GM23338 (cell line): ENCODE data around the gene HGD. TPM values are rescaled to one million over a fixed set of nuclear protein-coding genes. Genes with fewer than 3 reads are reported as not detected.

Experiments used
- ATAC-seq: fragments of 200-7000 bp; cut with Tn5 transposase; 3 replicates; pipeline ENCODE4 v1.9.1; 2020
- DNase-seq: peaks from one replicate; pipeline ENCODE4 v3.0.0-alpha.2; 2015; ENCODE audit warnings: low spot score
- H2AFZ ChIP-seq: fragments of 200-600 bp; sonication (generic); 2 replicates; pipeline ENCODE4 v1.8.0; 2016; ENCODE audit warnings: antibody characterized with exemption, mild to moderate bottlenecking, moderate library complexity
- H3F3A ChIP-seq: fragments of 200-600 bp; sonication (generic); replicated peaks from 2 replicates; pipeline ENCODE4 v1.8.0; 2017; ENCODE audit warnings: antibody characterized with exemption, mixed run types, low read depth
- H3K27ac ChIP-seq: fragments of 200-600 bp; sonication (generic); 2 replicates; pipeline ENCODE4 v1.6.1; 2016; ENCODE audit warnings: low read depth
- H3K27me3 ChIP-seq: fragments of 200-600 bp; sonication (generic); 2 replicates; pipeline ENCODE4 v1.8.0; 2016; ENCODE audit warnings: mild to moderate bottlenecking, mixed run types, moderate library complexity; ENCODE audit not compliant: insufficient read depth
- H3K36me3 ChIP-seq: fragments of 200-600 bp; sonication (generic); 2 replicates; pipeline ENCODE4 v1.8.0; 2016; ENCODE audit warnings: mild to moderate bottlenecking; ENCODE audit not compliant: insufficient read depth
- H3K4me1 ChIP-seq: fragments of 200-600 bp; sonication (generic); 2 replicates; pipeline ENCODE4 v1.8.0; 2016; ENCODE audit warnings: mild to moderate bottlenecking, moderate library complexity; ENCODE audit not compliant: insufficient read depth
- H3K4me2 ChIP-seq: fragments of 200-600 bp; sonication (generic); 2 replicates; pipeline ENCODE4 v1.7.1; 2017; ENCODE audit warnings: mixed run types
- H3K4me3 ChIP-seq: fragments of 200-600 bp; sonication (generic); 2 replicates; pipeline ENCODE4 v1.6.1; 2016; ENCODE audit warnings: mixed run types
- H3K79me2 ChIP-seq: fragments of 200-600 bp; sonication (generic); replicated peaks from 2 replicates; pipeline ENCODE4 v1.8.0; 2017; ENCODE audit warnings: mild to moderate bottlenecking; ENCODE audit not compliant: insufficient read depth
- H3K9me2 ChIP-seq: fragments of 200-600 bp; sonication (generic); 2 replicates; pipeline ENCODE4 v1.8.0; 2017; ENCODE audit not compliant: insufficient read depth
- H4K20me1 ChIP-seq: fragments of 200-600 bp; sonication (generic); replicated peaks from 2 replicates; pipeline ENCODE4 v1.8.0; 2017; ENCODE audit warnings: mild to moderate bottlenecking; ENCODE audit not compliant: insufficient read depth
- H3K27ac Mint-ChIP-seq: 2 replicates; pipeline ENCODE4 v1.8.0; 2020; ENCODE audit warnings: inconsistent platforms, mild to moderate bottlenecking, moderate library complexity, mixed read lengths
- H3K27me3 Mint-ChIP-seq: 3 replicates; pipeline ENCODE4 v1.8.0; 2022; ENCODE audit warnings: low read depth, mild to moderate bottlenecking, moderate library complexity, mixed read lengths, inconsistent platforms; ENCODE audit not compliant: insufficient read depth, poor library complexity
- H3K36me3 Mint-ChIP-seq: 3 replicates; pipeline ENCODE4 v1.8.0; 2021; ENCODE audit warnings: low read depth, mild to moderate bottlenecking, inconsistent platforms, moderate library complexity, mixed read lengths
- H3K4me1 Mint-ChIP-seq: 3 replicates; pipeline ENCODE4 v1.8.0; 2020; ENCODE audit warnings: mild to moderate bottlenecking, inconsistent platforms, mixed read lengths
- H3K4me3 Mint-ChIP-seq: 3 replicates; pipeline ENCODE4 v1.8.0; 2021; ENCODE audit warnings: moderate library complexity, mild to moderate bottlenecking, inconsistent platforms, mixed read lengths
- H3K9me3 Mint-ChIP-seq: 3 replicates; pipeline ENCODE4 v1.8.0; 2020; ENCODE audit warnings: moderate library complexity, mild to moderate bottlenecking, inconsistent platforms, mixed read lengths
- CREB1 ChIP-seq: fragments of 250-450 bp; sonication (Bioruptor Pico); IDR thresholded peaks from 2 replicates; pipeline ENCODE4 v1.5.0; 2020; ENCODE audit warnings: low read depth, mild to moderate bottlenecking, moderate library complexity
- ETS1 ChIP-seq: IDR thresholded peaks from 2 replicates; pipeline ENCODE4 v1.6.1; 2016; ENCODE audit warnings: antibody characterized with exemption
- EZH2 ChIP-seq: fragments of 200-600 bp; sonication (generic); IDR thresholded peaks from one replicate; pipeline ENCODE4 v1.8.0; 2017; ENCODE audit warnings: antibody characterized with exemption, mild to moderate bottlenecking, low read depth; ENCODE audit not compliant: unreplicated experiment
- EZH2phosphoT487 ChIP-seq: fragments of 200-600 bp; sonication (generic); IDR thresholded peaks from one replicate; pipeline ENCODE4 v1.8.1; 2018; ENCODE audit warnings: antibody characterized with exemption; ENCODE audit not compliant: unreplicated experiment
- JUNB ChIP-seq: IDR thresholded peaks from one replicate; pipeline ENCODE4 v1.6.1; 2016; ENCODE audit warnings: antibody characterized with exemption; ENCODE audit not compliant: unreplicated experiment
- NANOG ChIP-seq: IDR thresholded peaks from 2 replicates; pipeline ENCODE4 v1.6.1; 2016; ENCODE audit warnings: antibody characterized with exemption, borderline replicate concordance
- POLR2AphosphoS5 ChIP-seq: IDR thresholded peaks from 2 replicates; pipeline ENCODE4 v1.6.1; 2016; ENCODE audit warnings: antibody characterized with exemption, low read depth
- STAT1 ChIP-seq: IDR thresholded peaks from one replicate; pipeline ENCODE4 v1.6.1; 2016; ENCODE audit warnings: antibody characterized with exemption; ENCODE audit not compliant: unreplicated experiment
- ZNF114 ChIP-seq: fragments of 250-450 bp; sonication (Bioruptor Pico); IDR thresholded peaks from 2 replicates; pipeline ENCODE4 v1.5.0; 2020; ENCODE audit warnings: mild to moderate bottlenecking, moderate library complexity
- ZNF331 ChIP-seq: fragments of 250-450 bp; sonication (Bioruptor Pico); IDR thresholded peaks from 2 replicates; pipeline ENCODE4 v1.5.0; 2020; ENCODE audit warnings: low read depth, mild to moderate bottlenecking, moderate library complexity
- polyA plus RNA-seq: library from polyadenylated mRNA; unstranded; fragments of >200 nt; fragmentation: Nextera tagmentation; extraction: Ambion mirVana; gene quantifications from 2 replicates; pipeline ENCODE4 v1.2.1, GENCODE V29; 2016
- total RNA-seq: library from RNA; depleted of rRNA; stranded (reverse); fragments of >200 nt; shearing (Covaris generic); gene quantifications from 2 replicates; pipeline ENCODE4 v1.2.3, GENCODE V29; 2014
- TF ChIP-seq, protein P1 (sequence below): IDR thresholded peaks from one replicate; pipeline ENCODE4 v1.6.1; 2018; ENCODE audit warnings: antibody characterized with exemption; ENCODE audit not compliant: unreplicated experiment

The HGD gene
- total and polyA plus RNA-seq, 2 experiments from 2014 or later, result not detected

GRCh38 chr3:120596853-120597223, 85.2 kb downstream of the HGD start:
- Histone ChIP-seq H4K20me1 (no peaks in the 10 kb centered on the region), H3K27ac (peak overlapping the region; percentile 92; the same call in 1 of the 2 replicates), H3K4me3 (peak overlapping the region; percentile 82), H3K9me2 (no peaks in the 10 kb centered on the region), H3K27me3 (no peaks in the 10 kb centered on the region), H3F3A (no peaks in the 10 kb centered on the region; the same call in 1 of the 2 replicates), H2AFZ (peak overlapping the region; percentile 58; the same call in 1 of the 2 replicates), H3K4me2 (peak overlapping the region; percentile 82), H3K36me3 (peaks cover 16% of the 10 kb centered on the region; the same call in 1 of the 2 replicates), H3K79me2 (peaks cover 30% of the 10 kb centered on the region), H3K4me1 (peaks cover 8% of the 10 kb centered on the region)
- H3K27me3 Mint-ChIP-seq, result peaks cover 7% of the 10 kb centered on the region
- H3K4me1 Mint-ChIP-seq, result peaks cover 8% of the 10 kb centered on the region
- H3K27ac Mint-ChIP-seq, result peak overlapping the region; percentile 94
- TF ChIP-seq EZH2 (no peak), NANOG (no peak), CREB1 (CRISPR knock-in tag) (no peak), ZNF114 (CRISPR knock-in tag) (no peak), POLR2AphosphoS5 (no peak), ZNF331 (CRISPR knock-in tag) (no peak)
- DNase-seq (no peak), ATAC-seq (no peak)
- peaks cover 13% of the 10 kb centered on the region for H3K36me3 Mint-ChIP-seq
- peaks cover 3% of the 10 kb centered on the region; the same call in 1 of the 3 replicates for H3K9me3 Mint-ChIP-seq
- peak overlapping the region; percentile 88 for H3K4me3 Mint-ChIP-seq

GRCh38 chr3:120596116-120596852, 85.8 kb downstream of the HGD start, which contains the start of gene NDUFB4:
Gene NDUFB4 (plus strand): TSS chr3:120596336. CDS start chr3:120596360, 24 bp downstream.
- peaks cover 8% of the 10 kb centered on the region for H3K36me3 Mint-ChIP-seq
- H3K27ac Mint-ChIP-seq, result peak within 1 kb of the TSS; percentile 94
- no peaks in the 10 kb centered on the region for H4K20me1 ChIP-seq
- TF ChIP-seq EZH2 (no peak), POLR2AphosphoS5 (peak; percentile 78)
- H3F3A ChIP-seq, result no peaks in the 10 kb centered on the region; the same call in 1 of the 2 replicates
- H3K27me3 ChIP-seq, result no peaks in the 10 kb centered on the region
- H3K4me1 Mint-ChIP-seq, result peaks cover 8% of the 10 kb centered on the region
- peaks cover 7% of the 10 kb centered on the region for H3K27me3 Mint-ChIP-seq
- H3K36me3 ChIP-seq, result peaks cover 11% of the 10 kb centered on the region; the same call in 1 of the 2 replicates
- peaks cover 30% of the 10 kb centered on the region for H3K79me2 ChIP-seq
- H3K4me3 ChIP-seq, result peak within 1 kb of the TSS; percentile 82
- DNase-seq, result peak; percentile 99
- peak within 1 kb of the TSS; percentile 83; the same call in 1 of the 2 replicates for H2AFZ ChIP-seq
- peak within 1 kb of the TSS; percentile 88 for H3K4me3 Mint-ChIP-seq
- H3K9me3 Mint-ChIP-seq, result peaks cover 3% of the 10 kb centered on the region; the same call in 1 of the 3 replicates
- H3K4me1 ChIP-seq, result peaks cover 8% of the 10 kb centered on the region
- H3K9me2 ChIP-seq, result no peaks in the 10 kb centered on the region
- H3K27ac ChIP-seq, result peak within 1 kb of the TSS; percentile 92
- peak; percentile 93 for ATAC-seq
- peak within 1 kb of the TSS; percentile 82 for H3K4me2 ChIP-seq

GRCh38 chr3:120595788-120596115, 86.3 kb downstream of the HGD start:
- H3K9me2 ChIP-seq, result no peaks in the 10 kb centered on the region
- H3F3A ChIP-seq, result no peaks in the 10 kb centered on the region
- peaks cover 3% of the 10 kb centered on the region; the same call in 1 of the 3 replicates for H3K9me3 Mint-ChIP-seq
- H3K27me3 Mint-ChIP-seq, result peaks cover 7% of the 10 kb centered on the region
- H3K4me3 ChIP-seq, result peak overlapping the region; percentile 82
- DNase-seq, result no peak
- H3K36me3 ChIP-seq, result peaks cover 6% of the 10 kb centered on the region; the same call in 1 of the 2 replicates
- peak overlapping the region; percentile 72 for H3K27ac Mint-ChIP-seq
- H3K4me1 Mint-ChIP-seq, result peaks cover 8% of the 10 kb centered on the region
- H3K79me2 ChIP-seq, result peaks cover 30% of the 10 kb centered on the region
- peak overlapping the region; percentile 83; the same call in 1 of the 2 replicates for H2AFZ ChIP-seq
- ATAC-seq, result no peak
- H3K4me1 ChIP-seq, result peaks cover 8% of the 10 kb centered on the region
- peaks cover 3% of the 10 kb centered on the region; the same call in 2 of the 3 replicates for H3K36me3 Mint-ChIP-seq
- H3K4me3 Mint-ChIP-seq, result peak overlapping the region; percentile 88
- H4K20me1 ChIP-seq, result no peaks in the 10 kb centered on the region
- no peaks in the 10 kb centered on the region for H3K27me3 ChIP-seq
- peak overlapping the region; percentile 74 for H3K4me2 ChIP-seq
- H3K27ac ChIP-seq, result no peak overlapping the region
- no peak for TF ChIP-seq STAT1
- TF ChIP-seq ETS1, result no peak
- no peak for TF ChIP-seq EZH2
- no peak for TF ChIP-seq EZH2phosphoT487
- TF ChIP-seq ZNF331 (CRISPR knock-in tag), result no peak
- TF ChIP-seq CREB1 (CRISPR knock-in tag), result no peak
- no peak for TF ChIP-seq JUNB
- TF ChIP-seq, protein P1, sequence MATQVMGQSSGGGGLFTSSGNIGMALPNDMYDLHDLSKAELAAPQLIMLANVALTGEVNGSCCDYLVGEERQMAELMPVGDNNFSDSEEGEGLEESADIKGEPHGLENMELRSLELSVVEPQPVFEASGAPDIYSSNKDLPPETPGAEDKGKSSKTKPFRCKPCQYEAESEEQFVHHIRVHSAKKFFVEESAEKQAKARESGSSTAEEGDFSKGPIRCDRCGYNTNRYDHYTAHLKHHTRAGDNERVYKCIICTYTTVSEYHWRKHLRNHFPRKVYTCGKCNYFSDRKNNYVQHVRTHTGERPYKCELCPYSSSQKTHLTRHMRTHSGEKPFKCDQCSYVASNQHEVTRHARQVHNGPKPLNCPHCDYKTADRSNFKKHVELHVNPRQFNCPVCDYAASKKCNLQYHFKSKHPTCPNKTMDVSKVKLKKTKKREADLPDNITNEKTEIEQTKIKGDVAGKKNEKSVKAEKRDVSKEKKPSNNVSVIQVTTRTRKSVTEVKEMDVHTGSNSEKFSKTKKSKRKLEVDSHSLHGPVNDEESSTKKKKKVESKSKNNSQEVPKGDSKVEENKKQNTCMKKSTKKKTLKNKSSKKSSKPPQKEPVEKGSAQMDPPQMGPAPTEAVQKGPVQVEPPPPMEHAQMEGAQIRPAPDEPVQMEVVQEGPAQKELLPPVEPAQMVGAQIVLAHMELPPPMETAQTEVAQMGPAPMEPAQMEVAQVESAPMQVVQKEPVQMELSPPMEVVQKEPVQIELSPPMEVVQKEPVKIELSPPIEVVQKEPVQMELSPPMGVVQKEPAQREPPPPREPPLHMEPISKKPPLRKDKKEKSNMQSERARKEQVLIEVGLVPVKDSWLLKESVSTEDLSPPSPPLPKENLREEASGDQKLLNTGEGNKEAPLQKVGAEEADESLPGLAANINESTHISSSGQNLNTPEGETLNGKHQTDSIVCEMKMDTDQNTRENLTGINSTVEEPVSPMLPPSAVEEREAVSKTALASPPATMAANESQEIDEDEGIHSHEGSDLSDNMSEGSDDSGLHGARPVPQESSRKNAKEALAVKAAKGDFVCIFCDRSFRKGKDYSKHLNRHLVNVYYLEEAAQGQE, result no peak
